Gastrocnemius medialis (tissue), 4 donors: ENCODE data around the gene PLXDC2.

Source experiments
- POLR2A ChIP-seq, 2 donors: fragments of 450-650 bp; IDR thresholded peaks; one replicate each; pipeline ENCODE4 v1.6.1; 2017; ENCODE audit warnings: antibody characterized with exemption in 2 of 2, mild to moderate bottlenecking in 2 of 2, moderate library complexity in 2 of 2
- TF ChIP-seq, protein P1 (sequence below), 5 experiments: fragments of 450-650 bp in 3 of 5; fragments of 200-600 bp in 2 of 5; sonication (generic) in 2 of 5; IDR thresholded peaks in 4 of 5; conservative IDR thresholded peaks in 1 of 5; 1 replicate in 4 of 5; 2 replicates in 1 of 5; pipeline ENCODE4 v1.5.1; 2016 to 2019; ENCODE audit warnings: antibody characterized with exemption in 5 of 5, mild to moderate bottlenecking in 3 of 5, moderate library complexity in 3 of 5

DNA sequence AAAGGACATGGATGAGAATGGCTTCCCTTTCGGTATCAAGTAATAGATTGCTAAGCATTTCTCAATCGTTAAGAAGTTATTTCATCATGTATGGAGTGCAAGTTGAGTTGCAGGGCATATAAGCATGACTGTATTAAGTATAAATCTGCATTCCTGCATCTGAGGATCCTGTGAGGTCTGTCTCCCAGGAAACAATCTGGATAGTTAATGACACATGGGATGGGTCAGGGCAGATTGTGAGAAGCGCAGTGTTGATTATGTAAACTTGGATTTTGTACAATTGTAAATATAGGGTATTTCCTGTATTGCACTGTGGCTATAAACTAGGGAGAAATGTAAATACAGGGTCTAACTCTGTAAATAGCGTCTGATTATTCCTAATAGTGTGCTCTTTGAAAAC lies 102.6 kb downstream of the PLXDC2 start:
- no peak for TF ChIP-seq POLR2A (IDR thresholded peaks at IDR 0.05)
- TF ChIP-seq, protein P1, sequence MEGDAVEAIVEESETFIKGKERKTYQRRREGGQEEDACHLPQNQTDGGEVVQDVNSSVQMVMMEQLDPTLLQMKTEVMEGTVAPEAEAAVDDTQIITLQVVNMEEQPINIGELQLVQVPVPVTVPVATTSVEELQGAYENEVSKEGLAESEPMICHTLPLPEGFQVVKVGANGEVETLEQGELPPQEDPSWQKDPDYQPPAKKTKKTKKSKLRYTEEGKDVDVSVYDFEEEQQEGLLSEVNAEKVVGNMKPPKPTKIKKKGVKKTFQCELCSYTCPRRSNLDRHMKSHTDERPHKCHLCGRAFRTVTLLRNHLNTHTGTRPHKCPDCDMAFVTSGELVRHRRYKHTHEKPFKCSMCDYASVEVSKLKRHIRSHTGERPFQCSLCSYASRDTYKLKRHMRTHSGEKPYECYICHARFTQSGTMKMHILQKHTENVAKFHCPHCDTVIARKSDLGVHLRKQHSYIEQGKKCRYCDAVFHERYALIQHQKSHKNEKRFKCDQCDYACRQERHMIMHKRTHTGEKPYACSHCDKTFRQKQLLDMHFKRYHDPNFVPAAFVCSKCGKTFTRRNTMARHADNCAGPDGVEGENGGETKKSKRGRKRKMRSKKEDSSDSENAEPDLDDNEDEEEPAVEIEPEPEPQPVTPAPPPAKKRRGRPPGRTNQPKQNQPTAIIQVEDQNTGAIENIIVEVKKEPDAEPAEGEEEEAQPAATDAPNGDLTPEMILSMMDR (IDR thresholded peaks at IDR 0.05 in 4 of 5, conservative IDR thresholded peaks at IDR 0.05 in 1 of 5): no peak
